Activated CD4-positive, alpha-beta memory T cell treated with anti-CD3 and anti-CD28 coated beads for 36 hours (primary cell): ENCODE measurements around the gene EEF1A1. TPM values are rescaled to one million over a fixed set of nuclear protein-coding genes. Genes with fewer than 3 reads are reported as not detected.
A peak's percentile ranks its signal among the peaks of the same experiment; 100 is the strongest.

Source experiments
- CTCF ChIA-PET: fragments of 350-600 bp; sonication (Branson Sonifier 250); formaldehyde crosslinking; loops from one replicate; lab custom pipeline; 2021; ENCODE audit warnings: antibody characterized with exemption, inconsistent platforms; lab: Charles Lee
- POLR2A ChIA-PET: fragments of 350-600 bp; sonication (Branson Sonifier 250); formaldehyde crosslinking; loops from one replicate; lab custom pipeline; 2021; ENCODE audit warnings: antibody characterized with exemption; lab: Charles Lee
- DNase-seq: peaks from one replicate; pipeline ENCODE4 v3.0.0-alpha.2; 2020
- H3K27ac Mint-ChIP-seq: one replicate; pipeline ENCODE4 v1.8.0; 2021; ENCODE audit warnings: mixed read lengths
- H3K27me3 Mint-ChIP-seq: one replicate; pipeline ENCODE4 v1.8.0; 2021; ENCODE audit warnings: mixed read lengths
- H3K36me3 Mint-ChIP-seq: one replicate; pipeline ENCODE4 v1.8.0; 2021; ENCODE audit warnings: mixed read lengths
- H3K4me1 Mint-ChIP-seq: one replicate; pipeline ENCODE4 v1.8.0; 2021; ENCODE audit warnings: low read depth, mixed read lengths
- H3K4me3 Mint-ChIP-seq: one replicate; pipeline ENCODE4 v1.8.0; 2021; ENCODE audit warnings: mild to moderate bottlenecking, mixed read lengths
- H3K9me3 Mint-ChIP-seq: one replicate; pipeline ENCODE4 v1.8.0; 2021; ENCODE audit warnings: mixed read lengths
- intact Hi-C: fragments of 100-400 bp; cut with micrococcal nuclease; formaldehyde crosslinking; loops from one replicate; pipeline ENCODE4 v1.15.1; 2023
- total RNA-seq, 2 experiments: library from RNA; stranded (reverse); gene quantifications; one replicate each; pipeline ENCODE4 v1.2.3, GENCODE V29; 2021

Gene EEF1A1
- total RNA-seq, 2 experiments from 2014 or later = 16,691 to 17,144 TPM

- ChIA-PET CTCF (interaction anchor here (0.6 to 1.9 kb wide), 3 partner anchors 9 to 150 kb away, joined by 3 to 7 read pairs (median 6); no protein-coding TSS in a partner anchor), POLR2A (interaction anchor here (1.2 to 3.1 kb wide), 2 partner anchors 10 kb away, joined by 4 to 17 read pairs; no protein-coding TSS in a partner anchor)
- intact Hi-C loops = no loop called here
- Mint-ChIP-seq H3K4me1 (no peaks in the 10 kb centered on the region), H3K27me3 (no peaks in the 10 kb centered on the region), H3K36me3 (peaks cover 27% of the 10 kb centered on the region), H3K27ac (no peak overlapping the region), H3K9me3 (no peaks in the 10 kb centered on the region), H3K4me3 (no peak overlapping the region)
- no peak for DNase-seq
Measured at GRCh38 chr6:73503027-73503772, 17.6 kb downstream of the EEF1A1 start.

GRCh38 chr6:73497915-73498314 lies 22.9 kb downstream of the EEF1A1 start:
- Mint-ChIP-seq H3K4me3 (no peak overlapping the region), H3K36me3 (peaks cover 16% of the 10 kb centered on the region), H3K27ac (no peak overlapping the region), H3K9me3 (no peaks in the 10 kb centered on the region), H3K27me3 (no peaks in the 10 kb centered on the region), H3K4me1 (no peaks in the 10 kb centered on the region)
- intact Hi-C loops = no loop called here
- DNase-seq = no peak
- CTCF ChIA-PET = interaction anchor here (1.0 kb wide), 1 partner anchor 112 kb away, joined by 3 read pairs; no protein-coding TSS in a partner anchor
- POLR2A ChIA-PET = interaction anchor here (1.2 kb wide), 1 partner anchor 16 kb away, joined by 6 read pairs; no protein-coding TSS in a partner anchor

- no peak for DNase-seq
- Mint-ChIP-seq H3K4me3 (no peak overlapping the region), H3K9me3 (peaks cover 4% of the 10 kb centered on the region), H3K27me3 (no peaks in the 10 kb centered on the region), H3K4me1 (no peaks in the 10 kb centered on the region), H3K36me3 (peaks cover 41% of the 10 kb centered on the region), H3K27ac (no peak overlapping the region)
- CTCF ChIA-PET = interaction anchor here (0.7 kb wide), 1 partner anchor 119 kb away, joined by 4 read pairs; no protein-coding TSS in a partner anchor
- intact Hi-C loops = no loop called here
- POLR2A ChIA-PET = no interaction called here
Measured at GRCh38 chr6:73491377-73491776, 29.5 kb downstream of the EEF1A1 start.

GRCh38 chr6:73487473-73487872 lies 33.4 kb downstream of the EEF1A1 start:
- DNase-seq = no peak
- no peaks in the 10 kb centered on the region for H3K27me3 Mint-ChIP-seq
- H3K9me3 Mint-ChIP-seq = peaks cover 4% of the 10 kb centered on the region
- no peak overlapping the region for H3K4me3 Mint-ChIP-seq
- ChIA-PET POLR2A (no interaction called here), CTCF (no interaction called here)
- no peaks in the 10 kb centered on the region for H3K4me1 Mint-ChIP-seq
- intact Hi-C loops = no loop called here
- H3K27ac Mint-ChIP-seq = no peak overlapping the region
- peaks cover 55% of the 10 kb centered on the region for H3K36me3 Mint-ChIP-seq

- intact Hi-C loops = no loop called here
- POLR2A ChIA-PET = no interaction called here
- no peak overlapping the region for H3K4me3 Mint-ChIP-seq
- CTCF ChIA-PET = interaction anchor here (1.2 kb wide), 2 partner anchors 126 to 169 kb away, joined by 3 read pairs; partner anchors contain the start of gene SLC17A5
- H3K9me3 Mint-ChIP-seq = no peaks in the 10 kb centered on the region
- no peaks in the 10 kb centered on the region for H3K4me1 Mint-ChIP-seq
- H3K36me3 Mint-ChIP-seq = peaks cover 56% of the 10 kb centered on the region
- no peak overlapping the region for H3K27ac Mint-ChIP-seq
- H3K27me3 Mint-ChIP-seq = no peaks in the 10 kb centered on the region
- DNase-seq = no peak
Measured at GRCh38 chr6:73484438-73484837, 36.4 kb downstream of the EEF1A1 start.

GRCh38 chr6:73481969-73482368 lies 38.9 kb downstream of the EEF1A1 start:
- no peak for DNase-seq
- Mint-ChIP-seq H3K4me1 (no peaks in the 10 kb centered on the region), H3K36me3 (peaks cover 50% of the 10 kb centered on the region), H3K27ac (no peak overlapping the region), H3K9me3 (no peaks in the 10 kb centered on the region), H3K4me3 (no peak overlapping the region), H3K27me3 (no peaks in the 10 kb centered on the region)
- CTCF ChIA-PET = no interaction called here
- POLR2A ChIA-PET = no interaction called here
- intact Hi-C loops = no loop called here

- peaks cover 37% of the 10 kb centered on the region for H3K36me3 Mint-ChIP-seq
- no peaks in the 10 kb centered on the region for H3K9me3 Mint-ChIP-seq
- H3K27ac Mint-ChIP-seq = no peak overlapping the region
- no peak for DNase-seq
- POLR2A ChIA-PET = no interaction called here
- CTCF ChIA-PET = no interaction called here
- intact Hi-C loops = no loop called here
- no peak overlapping the region for H3K4me3 Mint-ChIP-seq
- peaks cover 5% of the 10 kb centered on the region for H3K4me1 Mint-ChIP-seq
- H3K27me3 Mint-ChIP-seq = no peaks in the 10 kb centered on the region
Measured at GRCh38 chr6:73477407-73477806, 43.4 kb downstream of the EEF1A1 start.

GRCh38 chr6:73476723-73477122 lies 44.1 kb downstream of the EEF1A1 start:
- CTCF ChIA-PET = interaction anchor here (0.6 kb wide), 1 partner anchor 19 kb away, joined by 3 read pairs; no protein-coding TSS in a partner anchor
- H3K27ac Mint-ChIP-seq = no peak overlapping the region

GRCh38 chr6:73471686-73472290 lies 49.0 kb downstream of the EEF1A1 start:
- POLR2A ChIA-PET = interaction anchor here (0.6 to 2.6 kb wide), 4 partner anchors 10 to 43 kb away, joined by 3 to 13 read pairs (median 8); partner anchors contain the start of gene MTO1
- Mint-ChIP-seq H3K4me3 (peak overlapping the region; percentile 31), H3K4me1 (peaks cover 22% of the 10 kb centered on the region), H3K9me3 (no peaks in the 10 kb centered on the region), H3K27ac (peak overlapping the region; percentile 56), H3K36me3 (peaks cover 33% of the 10 kb centered on the region), H3K27me3 (no peaks in the 10 kb centered on the region)
- CTCF ChIA-PET = interaction anchor here (0.6 to 3.1 kb wide), 7 partner anchors 10 to 155 kb away, joined by 3 to 10 read pairs (median 4); partner anchors contain the start of gene MTO1
- intact Hi-C loops = no loop called here
- no peak for DNase-seq

More at GRCh38 chr6:73476723-73477122, 44.1 kb downstream of the EEF1A1 start:
- intact Hi-C loops = no loop called here
- POLR2A ChIA-PET = interaction anchor here (1.1 kb wide), 1 partner anchor 14 kb away, joined by 6 read pairs; no protein-coding TSS in a partner anchor
- H3K4me3 Mint-ChIP-seq = no peak overlapping the region
- H3K36me3 Mint-ChIP-seq = peaks cover 36% of the 10 kb centered on the region
- peaks cover 12% of the 10 kb centered on the region for H3K4me1 Mint-ChIP-seq
- no peaks in the 10 kb centered on the region for H3K9me3 Mint-ChIP-seq
- H3K27me3 Mint-ChIP-seq = no peaks in the 10 kb centered on the region
- DNase-seq = peak; percentile 63

Other genes with a start within 250 kb of the EEF1A1 start
- not detected for gene DPPA5, start 166.8 kb downstream of the EEF1A1 start, total RNA-seq
- gene KHDC3L, start 158.4 kb downstream of the EEF1A1 start, total RNA-seq = not detected
- gene OOEP, start 151.1 kb downstream of the EEF1A1 start, total RNA-seq = under 1 TPM in 1 of 2 experiments, not detected in 1; 0.45 TPM
- gene DDX43, start 126.2 kb downstream of the EEF1A1 start, total RNA-seq = under 1 TPM; 0.15 to 0.29 TPM
- gene CGAS, start 68.7 kb downstream of the EEF1A1 start, total RNA-seq = 10 to 100 TPM; 37.2 to 38.4 TPM
- 10 to 100 TPM; 40.7 to 47.7 TPM for gene MTO1, start 59.3 kb downstream of the EEF1A1 start, total RNA-seq
- 1 to 10 TPM; 5.1 to 5.4 TPM for gene SLC17A5, start 133.0 kb upstream of the EEF1A1 start, total RNA-seq
- gene CD109, start 175.2 kb upstream of the EEF1A1 start, total RNA-seq = 1 to 10 TPM; 7.2 to 9.1 TPM